Endothelial cell of umbilical vein (primary cell): ENCODE measurements around the gene ZNF581. TPM values are rescaled to one million over a fixed set of nuclear protein-coding genes. Genes with fewer than 3 reads are reported as not detected.

Source experiments
- BruUV-seq: library from RNA; stranded (reverse); fragments of 400-500 nt; replicated peaks from 2 replicates; lab custom pipeline; 2021; lab: Mats Ljungman, UMichigan
- CTCF ChIA-PET: fragments of 300-600, 350-600 bp; sonication (Branson Sonifier 250); formaldehyde crosslinking; loops from one replicate; lab custom pipeline; 2021; ENCODE audit warnings: antibody characterized with exemption, inconsistent platforms; lab: Charles Lee
- POLR2A ChIA-PET: fragments of 300-600, 350-600 bp; sonication (Branson Sonifier 250); formaldehyde crosslinking; loops from one replicate; lab custom pipeline; 2021; ENCODE audit warnings: antibody characterized with exemption, inconsistent platforms; lab: Charles Lee
- DNase-seq: peaks from one replicate; pipeline ENCODE4 v3.0.0-alpha.2; 2011; ENCODE audit warnings: low read depth, low spot score
- FAIRE-seq: peaks from 2 replicates; lab custom pipeline; 2011; peaks lifted over from hg19 to GRCh38; lab: Jason Lieb, UNC
- H2AFZ ChIP-seq: 2 replicates; pipeline ENCODE4 v1.6.0; 2012; ENCODE audit warnings: low read depth, low read length, control low read depth, inconsistent platforms
- H3K27ac ChIP-seq: 2 replicates; pipeline ENCODE4 v1.5.1; 2011; ENCODE audit warnings: low read depth, mild to moderate bottlenecking, control low read depth, low read length, moderate library complexity; ENCODE audit not compliant: insufficient read depth
- H3K27me3 ChIP-seq, 2 experiments: 2 replicates each; pipeline versions ENCODE4 v1.6.0 to v1.6.1; 2011; ENCODE audit warnings: low read length in 2 of 2, mixed read lengths in 1 of 2; ENCODE audit not compliant: control insufficient read depth in 2 of 2, insufficient read depth in 2 of 2
- H3K36me3 ChIP-seq, 2 experiments: 2 replicates in 1 of 2; 3 replicates in 1 of 2; pipeline ENCODE4 v1.5.1; 2011; ENCODE audit warnings: low read length in 2 of 2, mild to moderate bottlenecking in 1 of 2, moderate library complexity in 1 of 2; ENCODE audit not compliant: control insufficient read depth in 2 of 2, insufficient read depth in 2 of 2; ENCODE audit errors: extremely low read depth in 1 of 2
- H3K4me1 ChIP-seq: 3 replicates; pipeline ENCODE4 v1.5.1; 2011; ENCODE audit warnings: mild to moderate bottlenecking, low read length; ENCODE audit not compliant: control insufficient read depth, insufficient read depth; ENCODE audit errors: extremely low read depth
- H3K4me2 ChIP-seq: 2 replicates; pipeline ENCODE4 v1.6.1; 2011; ENCODE audit warnings: low read length, control low read depth, mixed read lengths; ENCODE audit not compliant: insufficient read depth
- H3K4me3 ChIP-seq, 3 experiments: fragments of 200-600 bp in 1 of 3; sonication (generic), shearing (Covaris generic) in 1 of 3; replicated peaks in 1 of 3; 2 replicates each; pipeline ENCODE4 v1.5.1; 2011 to 2016; ENCODE audit warnings: control low read depth in 3 of 3, low read length in 3 of 3, mild to moderate bottlenecking in 2 of 3, inconsistent platforms in 1 of 3, low read depth in 1 of 3, moderate library complexity in 1 of 3; ENCODE audit not compliant: insufficient read depth in 1 of 3
- H3K79me2 ChIP-seq: 2 replicates; pipeline ENCODE4 v1.6.0; 2012; ENCODE audit warnings: low read length, inconsistent platforms; ENCODE audit not compliant: control insufficient read depth, insufficient read depth
- H3K9ac ChIP-seq: replicated peaks from 2 replicates; pipeline ENCODE3; 2011; ENCODE audit warnings: low read length, control low read depth; ENCODE audit not compliant: insufficient read depth; ENCODE audit errors: extremely low read depth
- H3K9me1 ChIP-seq: replicated peaks from 3 replicates; pipeline ENCODE4 v1.6.0; 2011; ENCODE audit warnings: mild to moderate bottlenecking, low read length; ENCODE audit not compliant: control insufficient read depth, insufficient read depth; ENCODE audit errors: extremely low read depth
- H3K9me3 ChIP-seq: replicated peaks from 2 replicates; pipeline ENCODE4 v1.5.1; 2012; ENCODE audit warnings: low read length, inconsistent platforms; ENCODE audit not compliant: control insufficient read depth, insufficient read depth
- H4K20me1 ChIP-seq: replicated peaks from 2 replicates; pipeline ENCODE3; 2011; ENCODE audit warnings: mild to moderate bottlenecking, low read length; ENCODE audit not compliant: control insufficient read depth, insufficient read depth; ENCODE audit errors: extremely low read depth
- CTCF ChIP-seq, 2 donors: IDR thresholded peaks; 1 replicate in 1 of 2; 2 replicates in 1 of 2; pipeline ENCODE4 v1.5.1; 2011; ENCODE audit warnings: low read length in 2 of 2, mild to moderate bottlenecking in 2 of 2, moderate library complexity in 2 of 2, control low read depth in 1 of 2, inconsistent platforms in 1 of 2, low read depth in 1 of 2; ENCODE audit not compliant: insufficient read depth in 1 of 2; ENCODE audit errors: extremely low read depth in 1 of 2
- EZH2 ChIP-seq: IDR thresholded peaks from 2 replicates; pipeline ENCODE4 v1.6.1; 2012; ENCODE audit warnings: borderline replicate concordance, low read depth, mild to moderate bottlenecking, moderate library complexity, low read length, inconsistent platforms; ENCODE audit not compliant: severe bottlenecking
- FOS ChIP-seq: IDR thresholded peaks from 2 replicates; pipeline ENCODE4 v1.6.1; 2011; ENCODE audit warnings: mild to moderate bottlenecking, low read length, moderate library complexity, borderline replicate concordance; ENCODE audit not compliant: insufficient read depth
- GATA2 ChIP-seq: IDR thresholded peaks from 2 replicates; pipeline ENCODE4 v1.7.0; 2011; ENCODE audit warnings: low read depth, mild to moderate bottlenecking, moderate library complexity, mixed read lengths, low read length; ENCODE audit not compliant: insufficient read length, insufficient read depth
- JUN ChIP-seq: IDR thresholded peaks from 2 replicates; pipeline ENCODE4 v1.6.1; 2011; ENCODE audit warnings: borderline replicate concordance, low read depth; ENCODE audit not compliant: insufficient read length, insufficient read depth
- MAX ChIP-seq: IDR thresholded peaks from 2 replicates; pipeline ENCODE4 v1.6.1; 2011; ENCODE audit not compliant: insufficient read depth, insufficient read length
- MYC ChIP-seq: IDR thresholded peaks from one replicate; pipeline ENCODE4 v1.6.1; 2011; ENCODE audit warnings: mild to moderate bottlenecking, low read depth, low read length
- POLR2A ChIP-seq: IDR thresholded peaks from 2 replicates; pipeline ENCODE4 v1.6.1; 2012; ENCODE audit warnings: low read depth, mild to moderate bottlenecking, control low read depth, low read length
- POLR2AphosphoS5 ChIP-seq: IDR thresholded peaks from 2 replicates; pipeline ENCODE4 v1.6.1; 2012; ENCODE audit warnings: low read depth, mild to moderate bottlenecking, control low read depth, low read length, moderate library complexity; ENCODE audit not compliant: insufficient read depth
- dilution Hi-C: fragments of 300-500 bp; cut with MboI; formaldehyde crosslinking; loops from one replicate; pipeline ENCODE4 v1.15.0; 2019; ENCODE audit warnings: low sequenced_read_pairs; ENCODE audit not compliant: extremely low pct_ligation_motif_present
- intact Hi-C: fragments of 100-400 bp; cut with micrococcal nuclease; formaldehyde crosslinking; loops from one replicate; pipeline ENCODE4 v1.10.0; 2022
- polyA plus RNA-seq, 4 experiments: library from polyadenylated mRNA; depleted of rRNA in 3 of 4; stranded (reverse) in 3 of 4; unstranded in 1 of 4; fragments of >200 nt; gene quantifications; 2 replicates each; pipeline versions ENCODE4 v1.2.1 to v1.2.3, GENCODE V29; 2011 to 2012; ENCODE audit warnings: missing spikeins in 1 of 4
- total RNA-seq: library from RNA; stranded (reverse); gene quantifications from 2 replicates; pipeline ENCODE4 v1.2.3, GENCODE V29; 2021

Gene ZNF581
- total and polyA plus RNA-seq, 2 donors (not counting 3 experiments of a cell fraction or from before 2014, with no cell fraction given), result 31.4 to 32.3 TPM

DNA sequence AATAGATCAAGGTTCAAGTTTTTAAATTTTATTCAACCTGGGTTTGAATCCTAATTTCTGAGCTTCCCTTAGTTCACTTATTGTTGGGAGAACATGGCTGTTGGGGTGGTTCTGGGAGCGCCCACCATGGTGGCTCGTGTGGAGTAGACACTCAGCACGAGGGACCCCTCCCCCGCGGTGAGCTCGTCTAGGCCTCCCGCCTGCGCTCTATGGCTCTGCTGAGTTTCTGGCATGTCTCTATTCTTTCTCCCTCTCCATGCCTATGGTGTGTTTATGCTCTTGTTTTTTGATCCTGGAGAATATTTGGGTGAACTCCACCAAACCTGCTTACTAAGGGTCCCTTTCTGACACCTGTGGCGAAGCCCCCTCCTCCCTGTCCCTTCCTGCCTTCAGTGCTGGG, 30.0 kb downstream of the ZNF581 start:
- POLR2A ChIA-PET, result interaction anchor here (1.3 kb wide), 1 partner anchor 9 kb away, joined by 3 read pairs; no protein-coding TSS in a partner anchor
- Histone ChIP-seq H3K27ac (no peak overlapping the region), H3K4me2 (no peak overlapping the region), H3K9me3 (no peaks in the 10 kb centered on the region), H3K9me1 (no peaks in the 10 kb centered on the region), H4K20me1 (peaks cover 5% of the 10 kb centered on the region), H3K4me3 (no peak overlapping the region), H2AFZ (no peak overlapping the region), H3K4me1 (peaks cover 35% of the 10 kb centered on the region), H3K9ac (no peak overlapping the region), H3K36me3 (peaks cover 15 to 24% of the 10 kb centered on the region in 2 experiments), H3K79me2 (peaks cover 79% of the 10 kb centered on the region), H3K27me3 (no peaks in the 10 kb centered on the region)
- TF ChIP-seq JUN, result no peak
- TF ChIP-seq EZH2, result no peak
- TF ChIP-seq POLR2A, result no peak
- no peak for TF ChIP-seq MYC
- no peak for TF ChIP-seq GATA2
- no peak for TF ChIP-seq CTCF (IDR thresholded peaks at IDR 0.05; ENCODE audit: extremely low read depth in 1 of 2, insufficient read depth in 1 of 2, low read depth in 1 of 2, low read length in 2 of 2)
- no peak for TF ChIP-seq POLR2AphosphoS5
- TF ChIP-seq MAX, result no peak
- TF ChIP-seq FOS, result no peak
- dilution Hi-C loops, result no loop called here
- BruUV-seq, result no TSS peak
- CTCF ChIA-PET, result interaction anchor here (1.2 to 1.3 kb wide), 3 partner anchors 17 to 41 kb away, joined by 3 to 6 read pairs (median 6); partner anchors contain the start of gene U2AF2
- DNase-seq (no peak), FAIRE-seq (no peak)
- intact Hi-C loops, result no loop called here
